SK-N-SH treated with all-trans-retinoic acid at 6 μM for 48 hours (cell line): ENCODE results near the gene NFASC.

Source experiments
- ATAC-seq: fragments of 200-7000 bp; cut with Tn5 transposase; 3 replicates; pipeline ENCODE4 v1.9.1; 2020; ENCODE audit warnings: mild to moderate bottlenecking, moderate library complexity
- ARNTL ChIP-seq: fragments of 450-650 bp; formaldehyde crosslinking; IDR thresholded peaks from 2 replicates; pipeline ENCODE4 v1.5.0; 2020; ENCODE audit warnings: low read depth, mild to moderate bottlenecking, moderate library complexity, borderline replicate concordance
- BACH2 ChIP-seq: fragments of 250-450 bp; sonication (Bioruptor Pico); IDR thresholded peaks from 2 replicates; pipeline ENCODE4 v1.9.0; 2021; ENCODE audit warnings: mild to moderate bottlenecking, borderline replicate concordance
- CSDC2 ChIP-seq: fragments of 250-450 bp; sonication (Bioruptor Pico); IDR thresholded peaks from 2 replicates; pipeline ENCODE4 v1.5.0; 2020; ENCODE audit warnings: mild to moderate bottlenecking, moderate library complexity
- ESRRG ChIP-seq: fragments of 250-450 bp; sonication (Bioruptor Pico); IDR thresholded peaks from 2 replicates; pipeline ENCODE4 v1.6.1; 2021; ENCODE audit warnings: mild to moderate bottlenecking
- GLIS3 ChIP-seq: fragments of 250-450 bp; sonication (Bioruptor Pico); IDR thresholded peaks from 2 replicates; pipeline ENCODE4 v1.5.0; 2020; ENCODE audit warnings: mild to moderate bottlenecking, moderate library complexity
- ISL1 ChIP-seq: fragments of 250-450 bp; sonication (Bioruptor Pico); IDR thresholded peaks from 2 replicates; pipeline ENCODE4 v2.1.2; 2022; ENCODE audit warnings: mild to moderate bottlenecking, moderate library complexity
- PPARA ChIP-seq: fragments of 250-450 bp; sonication (Bioruptor Pico); IDR thresholded peaks from 2 replicates; pipeline ENCODE4 v1.5.0; 2020; ENCODE audit warnings: mild to moderate bottlenecking, borderline replicate concordance
- RARB ChIP-seq: fragments of 250-450 bp; sonication (Bioruptor Pico); IDR thresholded peaks from 2 replicates; pipeline ENCODE4 v1.8.0; 2021; ENCODE audit warnings: mild to moderate bottlenecking, moderate library complexity
- SNAI2 ChIP-seq: fragments of 250-450 bp; sonication (Bioruptor Pico); IDR thresholded peaks from 2 replicates; pipeline ENCODE4 v1.5.0; 2020; ENCODE audit warnings: mild to moderate bottlenecking, moderate library complexity
- TOX ChIP-seq: fragments of 250-450 bp; sonication (Bioruptor Pico); IDR thresholded peaks from 2 replicates; pipeline ENCODE4 v1.8.0; 2021; ENCODE audit warnings: mild to moderate bottlenecking, moderate library complexity, borderline replicate concordance
- ZC3H10 ChIP-seq: fragments of 250-450 bp; sonication (Bioruptor Pico); IDR thresholded peaks from 2 replicates; pipeline ENCODE4 v1.5.1; 2021; ENCODE audit warnings: mild to moderate bottlenecking, moderate library complexity
- ZFP3 ChIP-seq: fragments of 250-450 bp; sonication (Bioruptor Pico); IDR thresholded peaks from 2 replicates; pipeline ENCODE4 v1.5.0; 2020; ENCODE audit warnings: mild to moderate bottlenecking, moderate library complexity
- ZFP30 ChIP-seq: fragments of 450-650 bp; formaldehyde crosslinking; IDR thresholded peaks from 2 replicates; pipeline ENCODE4 v1.5.0; 2022; ENCODE audit warnings: mild to moderate bottlenecking, moderate library complexity
- ZNF70 ChIP-seq: fragments of 450-650 bp; formaldehyde crosslinking; IDR thresholded peaks from 2 replicates; pipeline ENCODE4 v1.5.0; 2020; ENCODE audit warnings: mild to moderate bottlenecking, moderate library complexity
- ZNF8 ChIP-seq: fragments of 450-650 bp; formaldehyde crosslinking; IDR thresholded peaks from 2 replicates; pipeline ENCODE4 v1.5.0; 2020; ENCODE audit warnings: mild to moderate bottlenecking, moderate library complexity
- TF ChIP-seq, protein P1 (sequence below): fragments of 250-450 bp; sonication (Bioruptor Pico); IDR thresholded peaks from 2 replicates; pipeline ENCODE4 v1.5.1; 2021; ENCODE audit warnings: mild to moderate bottlenecking, moderate library complexity
- TF ChIP-seq, protein P2 (sequence below): fragments of 250-450 bp; sonication (Bioruptor Pico); IDR thresholded peaks from 2 replicates; pipeline ENCODE4 v1.5.1; 2020; ENCODE audit warnings: low read depth, mild to moderate bottlenecking, moderate library complexity
- TF ChIP-seq, protein P3 (sequence below): fragments of 250-450 bp; sonication (Bioruptor Pico); IDR thresholded peaks from 2 replicates; pipeline ENCODE4 v1.8.0; 2021; ENCODE audit warnings: low read depth, mild to moderate bottlenecking, moderate library complexity, borderline replicate concordance
- TF ChIP-seq, protein P4 (sequence below): fragments of 250-450 bp; sonication (Bioruptor Pico); IDR thresholded peaks from 2 replicates; pipeline ENCODE4 v1.5.0; 2020; ENCODE audit warnings: mild to moderate bottlenecking, moderate library complexity

Gene NFASC

DNA sequence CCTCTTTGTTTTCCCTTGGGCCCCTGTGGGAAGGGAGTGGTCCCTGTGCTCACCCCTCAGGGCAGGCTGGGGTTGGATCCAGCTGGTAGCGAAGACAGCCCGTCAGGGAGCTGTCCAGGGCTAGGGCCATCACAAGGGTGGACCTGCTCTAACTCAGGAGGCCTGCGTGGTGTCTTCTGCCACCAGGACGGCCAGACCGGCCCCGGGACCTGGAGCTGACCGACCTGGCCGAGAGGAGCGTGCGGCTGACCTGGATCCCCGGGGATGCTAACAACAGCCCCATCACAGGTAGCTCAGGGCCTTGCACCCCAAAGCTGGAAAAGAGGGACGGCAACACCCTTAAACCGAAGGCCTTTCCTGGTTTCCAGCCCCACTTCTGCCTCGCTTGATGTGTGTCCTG lies 108.1 kb downstream of the NFASC start (continued):
- TF ChIP-seq, protein P1, sequence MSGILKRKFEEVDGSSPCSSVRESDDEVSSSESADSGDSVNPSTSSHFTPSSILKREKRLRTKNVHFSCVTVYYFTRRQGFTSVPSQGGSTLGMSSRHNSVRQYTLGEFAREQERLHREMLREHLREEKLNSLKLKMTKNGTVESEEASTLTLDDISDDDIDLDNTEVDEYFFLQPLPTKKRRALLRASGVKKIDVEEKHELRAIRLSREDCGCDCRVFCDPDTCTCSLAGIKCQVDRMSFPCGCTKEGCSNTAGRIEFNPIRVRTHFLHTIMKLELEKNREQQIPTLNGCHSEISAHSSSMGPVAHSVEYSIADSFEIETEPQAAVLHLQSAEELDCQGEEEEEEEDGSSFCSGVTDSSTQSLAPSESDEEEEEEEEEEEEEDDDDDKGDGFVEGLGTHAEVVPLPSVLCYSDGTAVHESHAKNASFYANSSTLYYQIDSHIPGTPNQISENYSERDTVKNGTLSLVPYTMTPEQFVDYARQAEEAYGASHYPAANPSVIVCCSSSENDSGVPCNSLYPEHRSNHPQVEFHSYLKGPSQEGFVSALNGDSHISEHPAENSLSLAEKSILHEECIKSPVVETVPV (CRISPR knock-in tag) = no peak

DNA sequence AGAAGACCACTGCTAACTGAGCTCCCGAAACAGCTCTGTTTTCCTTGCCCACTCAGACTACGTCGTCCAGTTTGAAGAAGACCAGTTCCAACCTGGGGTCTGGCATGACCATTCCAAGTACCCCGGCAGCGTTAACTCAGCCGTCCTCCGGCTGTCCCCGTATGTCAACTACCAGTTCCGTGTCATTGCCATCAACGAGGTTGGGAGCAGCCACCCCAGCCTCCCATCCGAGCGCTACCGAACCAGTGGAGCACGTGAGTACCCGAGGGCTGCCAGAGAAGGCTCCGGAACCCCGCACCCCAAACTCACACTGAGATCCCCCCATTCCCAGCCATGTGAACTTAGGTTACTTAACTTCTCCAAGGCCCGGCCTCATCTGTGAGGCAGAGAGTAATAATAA lies 108.6 kb downstream of the NFASC start:
- no peak for ATAC-seq
- TF ChIP-seq ZNF8 (CRISPR knock-in tag) (no peak), ZNF70 (CRISPR knock-in tag) (no peak), ZFP30 (CRISPR knock-in tag) (no peak), RARB (CRISPR knock-in tag) (no peak), ISL1 (CRISPR knock-in tag) (no peak), ARNTL (no peak), PPARA (CRISPR knock-in tag) (no peak), ZC3H10 (no peak), GLIS3 (CRISPR knock-in tag) (no peak), CSDC2 (CRISPR knock-in tag) (no peak), BACH2 (CRISPR knock-in tag) (no peak), TOX (CRISPR knock-in tag) (no peak), ESRRG (CRISPR knock-in tag) (no peak), SNAI2 (CRISPR knock-in tag) (no peak)
- TF ChIP-seq, protein P2, sequence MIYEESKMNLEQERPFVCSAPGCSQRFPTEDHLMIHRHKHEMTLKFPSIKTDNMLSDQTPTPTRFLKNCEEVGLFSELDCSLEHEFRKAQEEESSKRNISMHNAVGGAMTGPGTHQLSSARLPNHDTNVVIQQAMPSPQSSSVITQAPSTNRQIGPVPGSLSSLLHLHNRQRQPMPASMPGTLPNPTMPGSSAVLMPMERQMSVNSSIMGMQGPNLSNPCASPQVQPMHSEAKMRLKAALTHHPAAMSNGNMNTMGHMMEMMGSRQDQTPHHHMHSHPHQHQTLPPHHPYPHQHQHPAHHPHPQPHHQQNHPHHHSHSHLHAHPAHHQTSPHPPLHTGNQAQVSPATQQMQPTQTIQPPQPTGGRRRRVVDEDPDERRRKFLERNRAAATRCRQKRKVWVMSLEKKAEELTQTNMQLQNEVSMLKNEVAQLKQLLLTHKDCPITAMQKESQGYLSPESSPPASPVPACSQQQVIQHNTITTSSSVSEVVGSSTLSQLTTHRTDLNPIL (CRISPR knock-in tag) = no peak
- TF ChIP-seq, protein P1 (CRISPR knock-in tag) = no peak
- TF ChIP-seq, protein P3, sequence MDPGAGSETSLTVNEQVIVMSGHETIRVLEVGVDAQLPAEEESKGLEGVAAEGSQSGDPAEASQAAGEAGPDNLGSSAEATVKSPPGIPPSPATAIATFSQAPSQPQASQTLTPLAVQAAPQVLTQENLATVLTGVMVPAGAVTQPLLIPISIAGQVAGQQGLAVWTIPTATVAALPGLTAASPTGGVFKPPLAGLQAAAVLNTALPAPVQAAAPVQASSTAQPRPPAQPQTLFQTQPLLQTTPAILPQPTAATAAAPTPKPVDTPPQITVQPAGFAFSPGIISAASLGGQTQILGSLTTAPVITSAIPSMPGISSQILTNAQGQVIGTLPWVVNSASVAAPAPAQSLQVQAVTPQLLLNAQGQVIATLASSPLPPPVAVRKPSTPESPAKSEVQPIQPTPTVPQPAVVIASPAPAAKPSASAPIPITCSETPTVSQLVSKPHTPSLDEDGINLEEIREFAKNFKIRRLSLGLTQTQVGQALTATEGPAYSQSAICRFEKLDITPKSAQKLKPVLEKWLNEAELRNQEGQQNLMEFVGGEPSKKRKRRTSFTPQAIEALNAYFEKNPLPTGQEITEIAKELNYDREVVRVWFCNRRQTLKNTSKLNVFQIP = no peak
- TF ChIP-seq, protein P4, sequence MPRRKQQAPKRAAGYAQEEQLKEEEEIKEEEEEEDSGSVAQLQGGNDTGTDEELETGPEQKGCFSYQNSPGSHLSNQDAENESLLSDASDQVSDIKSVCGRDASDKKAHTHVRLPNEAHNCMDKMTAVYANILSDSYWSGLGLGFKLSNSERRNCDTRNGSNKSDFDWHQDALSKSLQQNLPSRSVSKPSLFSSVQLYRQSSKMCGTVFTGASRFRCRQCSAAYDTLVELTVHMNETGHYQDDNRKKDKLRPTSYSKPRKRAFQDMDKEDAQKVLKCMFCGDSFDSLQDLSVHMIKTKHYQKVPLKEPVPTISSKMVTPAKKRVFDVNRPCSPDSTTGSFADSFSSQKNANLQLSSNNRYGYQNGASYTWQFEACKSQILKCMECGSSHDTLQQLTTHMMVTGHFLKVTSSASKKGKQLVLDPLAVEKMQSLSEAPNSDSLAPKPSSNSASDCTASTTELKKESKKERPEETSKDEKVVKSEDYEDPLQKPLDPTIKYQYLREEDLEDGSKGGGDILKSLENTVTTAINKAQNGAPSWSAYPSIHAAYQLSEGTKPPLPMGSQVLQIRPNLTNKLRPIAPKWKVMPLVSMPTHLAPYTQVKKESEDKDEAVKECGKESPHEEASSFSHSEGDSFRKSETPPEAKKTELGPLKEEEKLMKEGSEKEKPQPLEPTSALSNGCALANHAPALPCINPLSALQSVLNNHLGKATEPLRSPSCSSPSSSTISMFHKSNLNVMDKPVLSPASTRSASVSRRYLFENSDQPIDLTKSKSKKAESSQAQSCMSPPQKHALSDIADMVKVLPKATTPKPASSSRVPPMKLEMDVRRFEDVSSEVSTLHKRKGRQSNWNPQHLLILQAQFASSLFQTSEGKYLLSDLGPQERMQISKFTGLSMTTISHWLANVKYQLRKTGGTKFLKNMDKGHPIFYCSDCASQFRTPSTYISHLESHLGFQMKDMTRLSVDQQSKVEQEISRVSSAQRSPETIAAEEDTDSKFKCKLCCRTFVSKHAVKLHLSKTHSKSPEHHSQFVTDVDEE (CRISPR knock-in tag) = no peak

DNA sequence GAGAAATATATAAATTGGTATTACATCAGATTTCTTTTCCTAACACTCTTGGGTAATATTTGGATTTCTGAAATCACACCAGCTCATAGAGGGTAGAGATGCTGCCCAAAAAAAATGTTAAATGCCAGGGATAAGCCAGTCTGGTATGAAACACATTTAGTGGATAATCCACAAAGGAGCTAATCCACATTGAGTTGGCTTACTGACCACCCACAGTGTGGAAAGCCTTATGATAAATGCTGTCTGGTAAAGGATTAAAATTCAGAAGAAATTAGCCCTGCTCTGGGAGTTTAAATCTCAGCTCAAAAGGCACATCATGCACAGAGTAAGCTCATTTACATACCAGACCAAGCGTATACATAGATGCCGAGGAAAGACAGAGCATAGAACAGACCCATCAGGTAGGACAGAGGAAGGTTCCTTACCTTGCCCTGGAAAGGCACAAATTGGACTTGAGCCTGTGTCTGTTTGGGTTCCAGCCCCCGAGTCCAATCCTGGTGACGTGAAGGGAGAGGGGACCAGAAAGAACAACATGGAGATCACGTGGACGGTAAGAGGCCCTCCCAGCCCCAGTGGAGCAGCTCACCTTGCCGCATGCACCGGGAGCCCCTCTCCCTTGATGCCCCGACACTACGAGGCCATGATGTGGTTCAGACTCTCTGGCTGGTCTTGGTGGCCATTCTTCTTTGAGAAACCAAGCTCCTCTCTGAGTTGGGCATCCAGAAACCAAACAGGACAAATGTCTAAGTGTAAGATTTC lies 109.4 kb downstream of the NFASC start:
- no peak for ATAC-seq
- TF ChIP-seq, protein P2 (CRISPR knock-in tag) = no peak
- TF ChIP-seq, protein P4 (CRISPR knock-in tag) = no peak
- TF ChIP-seq ZFP3 (CRISPR knock-in tag) = no peak
- TF ChIP-seq, all 23 proteins: peak for 0
